Fibroblast of the aortic adventitia (primary cell): ENCODE measurements around the gene HOXB5. TPM values are rescaled to one million over a fixed set of nuclear protein-coding genes. Genes with fewer than 3 reads are reported as not detected.

Experiments
- DNase-seq: peaks from one replicate; pipeline ENCODE4 v3.0.0-alpha.2; 2010; ENCODE audit warnings: low read depth
- H3K4me3 ChIP-seq: 2 replicates; pipeline ENCODE4 v1.5.1; 2011; ENCODE audit warnings: low read depth, mild to moderate bottlenecking, control low read depth, low read length, moderate library complexity
- CTCF ChIP-seq: IDR thresholded peaks from 2 replicates; pipeline ENCODE4 v1.5.1; 2011; ENCODE audit warnings: mild to moderate bottlenecking, low read length, control low read depth, inconsistent platforms; ENCODE audit not compliant: insufficient read depth
- total RNA-seq: library from RNA; depleted of rRNA; stranded (reverse); fragments of >200 nt; gene quantifications from 2 replicates; pipeline ENCODE4 v1.2.3, GENCODE V29; 2012; ENCODE audit warnings: low replicate concordance

HOXB5 gene
- total RNA-seq, 1 donor: 0.27 TPM

- DNase-seq: no peak
- TF ChIP-seq CTCF: no peak
These were observed 39.7 kb upstream of the HOXB5 start for GRCh38 chr17:48633266-48633677.

GRCh38 chr17:48632579-48633265, 39.1 kb upstream of the HOXB5 start:
- no peak overlapping the region for H3K4me3 ChIP-seq
- no peak for TF ChIP-seq CTCF
- no peak for DNase-seq

More at GRCh38 chr17:48633266-48633677, 39.7 kb upstream of the HOXB5 start:
- no peak overlapping the region for H3K4me3 ChIP-seq

GRCh38 chr17:48631693-48632578, 38.4 kb upstream of the HOXB5 start:
- no peak overlapping the region for H3K4me3 ChIP-seq
- no peak for TF ChIP-seq CTCF
- DNase-seq: no peak

DNA sequence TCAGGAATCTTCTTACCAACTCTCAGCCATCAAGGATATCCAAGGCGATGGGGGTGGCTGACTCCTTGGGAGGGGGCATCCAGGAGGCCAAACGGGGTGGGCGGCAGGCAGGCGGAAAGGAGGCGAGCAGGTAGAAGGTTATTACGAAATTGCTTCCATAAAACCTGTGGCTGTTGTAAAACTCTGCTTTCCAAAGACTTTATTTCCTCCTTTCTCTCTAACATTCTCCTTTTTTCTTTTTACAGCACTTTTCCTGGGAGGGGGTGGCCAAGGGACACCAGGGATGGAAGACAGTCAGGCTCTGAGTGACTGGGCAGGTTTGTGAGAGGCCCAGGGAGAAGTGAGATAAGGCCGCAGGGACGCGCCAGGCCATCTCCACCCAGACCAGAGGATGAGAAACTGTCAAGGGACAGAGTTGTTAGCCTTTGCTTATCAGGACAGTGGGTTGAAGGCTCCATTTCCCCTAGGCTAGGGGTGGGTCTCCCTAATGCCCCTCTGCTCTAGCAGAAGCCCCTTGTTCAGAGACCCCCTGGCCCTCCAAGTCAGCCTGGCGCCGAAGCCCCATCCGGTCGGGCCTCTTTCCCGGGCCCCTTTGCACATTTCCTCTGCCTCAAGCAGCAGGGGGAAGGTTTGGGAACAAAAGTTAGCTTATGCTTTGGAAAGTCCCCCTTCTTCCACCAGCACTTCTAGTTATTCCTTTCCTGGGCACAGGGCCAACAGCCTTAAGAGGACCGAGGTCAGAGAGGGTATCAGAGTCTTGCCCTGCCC, 37.5 kb upstream of the HOXB5 start:
- H3K4me3 ChIP-seq: no peak overlapping the region
- no peak for DNase-seq
- TF ChIP-seq CTCF: no peak

DNA sequence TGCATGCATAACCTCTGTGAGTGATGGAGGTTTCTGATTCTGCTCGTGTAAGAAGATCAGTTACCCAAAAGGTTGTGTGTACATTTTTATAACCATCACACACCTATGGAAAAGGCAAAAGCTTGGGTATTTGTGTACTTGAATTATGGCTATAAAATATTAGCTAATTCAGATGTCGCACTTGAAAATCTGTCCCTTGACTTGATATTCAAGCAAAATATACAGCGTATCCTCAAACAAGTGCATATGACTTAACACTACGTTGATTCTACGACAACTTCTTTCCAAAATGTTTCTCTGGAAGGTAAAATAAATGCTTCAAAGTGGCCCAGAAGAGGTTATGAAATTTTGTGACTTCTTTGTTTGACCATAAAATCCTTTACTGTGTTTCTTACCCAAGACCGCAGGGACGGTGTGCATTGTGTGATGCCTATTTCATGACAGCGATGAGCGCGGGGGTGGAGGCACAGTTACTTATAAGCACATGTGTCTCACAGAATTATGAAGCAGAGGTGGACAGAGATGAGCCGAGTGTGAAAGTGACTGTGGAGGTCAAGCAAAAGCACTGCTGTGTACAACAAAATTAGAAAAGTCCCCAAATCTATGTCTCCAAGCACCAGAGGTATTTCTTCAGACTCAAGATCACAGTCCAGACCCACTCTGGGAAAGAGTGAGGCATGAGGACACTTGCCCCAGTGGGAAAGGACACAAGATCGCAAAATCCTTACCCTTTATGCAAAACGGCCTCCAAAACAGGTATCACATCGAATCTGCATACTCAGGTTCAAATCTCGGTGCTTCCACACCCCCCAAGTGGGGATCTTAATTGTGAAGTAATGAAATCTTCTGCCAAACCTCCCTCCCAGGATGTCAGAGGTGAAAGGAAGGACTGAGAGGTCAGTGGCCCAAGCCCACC, 36.7 kb upstream of the HOXB5 start:
- no peak overlapping the region for H3K4me3 ChIP-seq
- DNase-seq: no peak
- TF ChIP-seq CTCF: no peak

DNA sequence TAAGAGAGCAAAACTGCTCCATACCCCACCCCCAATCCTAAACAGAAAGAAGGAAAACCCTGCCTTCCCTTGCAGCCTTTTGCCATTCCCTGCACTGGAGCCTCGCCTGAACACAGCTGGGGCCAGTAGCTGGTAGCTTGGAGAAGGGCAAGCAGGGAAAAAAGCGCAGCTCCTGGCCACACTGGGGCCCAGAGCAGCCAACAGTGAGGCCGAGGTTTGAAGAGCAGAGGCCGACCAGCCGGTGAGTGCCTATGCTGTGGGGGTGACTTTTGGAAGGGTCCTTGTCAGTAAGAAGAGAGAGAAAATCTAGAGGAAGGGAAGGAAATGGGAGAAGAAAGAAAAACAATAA, 35.8 kb upstream of the HOXB5 start:
- no peak for TF ChIP-seq CTCF
- DNase-seq: no peak
- H3K4me3 ChIP-seq: no peak overlapping the region
